ENCODE measurements around the gene MKS1.

The MKS1 gene

DNA sequence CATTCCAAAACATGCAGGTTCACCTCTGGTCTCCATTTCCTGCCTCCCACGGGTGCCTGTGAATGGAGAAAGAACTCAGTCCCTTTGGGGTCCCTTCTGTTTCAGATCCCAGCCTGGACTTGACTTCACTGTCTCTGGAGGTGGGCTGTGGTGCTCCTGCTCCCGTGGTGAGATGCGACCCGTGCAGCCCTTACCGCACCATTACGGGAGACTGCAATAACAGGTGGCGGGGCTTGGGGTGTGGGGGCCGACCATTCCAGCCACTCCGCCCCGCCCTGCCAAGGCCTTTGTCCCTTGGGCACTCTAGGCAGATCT is 29.9 kb upstream of the MKS1 start:
- DNase-seq (ENCODE audit: low read depth), result no peak
- TF ChIP-seq, protein P1, sequence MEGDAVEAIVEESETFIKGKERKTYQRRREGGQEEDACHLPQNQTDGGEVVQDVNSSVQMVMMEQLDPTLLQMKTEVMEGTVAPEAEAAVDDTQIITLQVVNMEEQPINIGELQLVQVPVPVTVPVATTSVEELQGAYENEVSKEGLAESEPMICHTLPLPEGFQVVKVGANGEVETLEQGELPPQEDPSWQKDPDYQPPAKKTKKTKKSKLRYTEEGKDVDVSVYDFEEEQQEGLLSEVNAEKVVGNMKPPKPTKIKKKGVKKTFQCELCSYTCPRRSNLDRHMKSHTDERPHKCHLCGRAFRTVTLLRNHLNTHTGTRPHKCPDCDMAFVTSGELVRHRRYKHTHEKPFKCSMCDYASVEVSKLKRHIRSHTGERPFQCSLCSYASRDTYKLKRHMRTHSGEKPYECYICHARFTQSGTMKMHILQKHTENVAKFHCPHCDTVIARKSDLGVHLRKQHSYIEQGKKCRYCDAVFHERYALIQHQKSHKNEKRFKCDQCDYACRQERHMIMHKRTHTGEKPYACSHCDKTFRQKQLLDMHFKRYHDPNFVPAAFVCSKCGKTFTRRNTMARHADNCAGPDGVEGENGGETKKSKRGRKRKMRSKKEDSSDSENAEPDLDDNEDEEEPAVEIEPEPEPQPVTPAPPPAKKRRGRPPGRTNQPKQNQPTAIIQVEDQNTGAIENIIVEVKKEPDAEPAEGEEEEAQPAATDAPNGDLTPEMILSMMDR (conservative IDR thresholded peaks at IDR 0.05; ENCODE audit: low read length), result no peak
- peak overlapping the region; percentile 61 for H3K4me3 ChIP-seq (ENCODE audit: low read length)

DNA sequence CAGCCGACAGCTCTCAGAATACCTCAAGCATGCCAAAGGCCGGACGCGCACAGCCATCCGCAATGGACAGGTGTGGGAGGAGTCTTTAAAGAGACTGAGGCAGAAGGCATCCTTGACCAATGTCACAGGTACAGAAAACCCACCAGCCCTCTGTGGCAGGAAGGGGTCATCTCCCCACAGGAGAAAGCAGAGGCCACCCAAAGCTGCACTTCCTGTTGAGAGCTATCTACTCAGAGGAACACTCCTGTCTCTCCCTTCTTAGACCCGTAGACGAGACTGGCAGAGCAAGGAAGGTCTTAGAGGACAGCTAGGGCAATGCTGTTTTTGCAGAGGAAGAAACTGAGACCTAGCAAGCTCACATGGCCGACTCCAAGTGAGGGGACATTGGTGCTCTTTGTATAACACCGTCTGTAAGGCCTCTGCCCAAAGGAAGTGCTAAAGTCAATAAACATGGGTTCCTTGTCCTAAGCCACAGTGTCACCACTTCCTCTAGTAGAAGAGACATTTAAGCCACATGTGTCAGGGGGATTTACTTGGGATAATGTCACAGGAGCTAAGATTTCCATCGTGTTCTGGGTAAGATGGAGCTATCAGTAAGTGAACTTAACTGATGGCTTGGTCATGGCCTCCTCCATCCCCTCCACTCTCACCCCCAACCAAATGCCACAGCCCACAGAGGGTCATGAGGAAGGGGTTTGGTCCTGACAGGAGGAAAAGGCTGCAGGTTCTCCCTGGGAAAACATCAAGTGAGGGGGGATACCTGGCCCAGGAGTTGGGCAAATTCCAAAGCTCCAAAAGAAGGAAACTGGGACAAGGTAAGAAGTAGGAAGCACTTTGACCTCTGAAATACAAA is 28.7 kb upstream of the MKS1 start:
- TF ChIP-seq, protein P1 (conservative IDR thresholded peaks at IDR 0.05; ENCODE audit: low read length), result no peak

DNA sequence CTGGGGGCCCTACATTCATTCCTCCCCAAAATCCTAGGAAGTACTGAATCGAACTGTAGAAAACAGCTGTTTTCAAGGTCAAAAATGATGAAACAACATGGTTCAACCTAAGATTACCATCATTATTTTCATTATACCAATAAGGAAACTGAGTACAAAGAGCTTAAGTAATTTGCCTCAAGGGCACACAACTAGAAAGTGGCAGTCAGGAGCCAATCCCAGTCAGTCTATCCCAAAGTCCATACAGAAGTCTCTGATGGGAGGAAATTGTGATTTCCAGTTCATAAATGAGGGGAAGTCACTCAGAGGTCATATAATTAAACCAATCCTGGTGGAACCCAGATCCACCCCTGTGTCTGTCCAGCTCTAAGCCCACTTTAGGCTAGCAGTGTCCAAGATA is 27.7 kb upstream of the MKS1 start:
- H3K4me3 ChIP-seq (ENCODE audit: low read length), result no peak overlapping the region
- no peak for DNase-seq (ENCODE audit: low read depth)
- TF ChIP-seq, protein P1 (conservative IDR thresholded peaks at IDR 0.05; ENCODE audit: low read length), result no peak

More for the DNA sequence above, 28.7 kb upstream of the MKS1 start:
- no peak overlapping the region for H3K4me3 ChIP-seq (ENCODE audit: low read length)
- DNase-seq (ENCODE audit: low read depth), result no peak

DNA sequence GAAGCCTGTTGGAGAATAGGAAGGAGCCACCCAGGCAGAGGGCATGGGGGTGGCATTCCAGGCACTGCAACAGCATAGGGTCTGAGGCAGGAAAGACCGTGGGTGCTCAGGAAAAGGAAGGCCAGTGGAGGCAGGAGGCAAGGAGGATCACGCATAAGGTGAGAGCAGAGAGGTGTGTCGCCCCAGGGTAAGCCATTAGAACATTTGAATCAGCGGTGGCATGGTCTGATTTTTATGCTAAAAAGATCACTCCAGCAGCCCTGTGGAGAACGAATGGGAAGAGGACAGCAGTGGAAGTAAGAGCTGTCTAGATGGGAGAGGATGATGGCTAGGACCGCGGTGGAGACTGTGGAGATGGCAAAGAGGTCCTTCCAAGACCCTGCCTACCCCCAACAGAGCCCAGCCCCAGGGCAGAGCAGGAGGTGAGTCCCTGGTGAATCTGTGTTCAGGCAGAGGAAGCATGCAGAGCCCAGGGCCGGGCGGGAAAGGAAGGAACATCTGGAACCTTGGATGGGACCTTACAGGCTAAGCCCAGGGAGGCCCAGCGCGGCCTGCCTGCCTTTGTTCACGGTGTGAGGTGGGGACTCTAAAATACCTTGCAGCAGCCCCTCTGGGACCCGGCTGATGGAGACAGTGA is 27.2 kb upstream of the MKS1 start:
- no peak for DNase-seq (ENCODE audit: low read depth)
- H3K4me3 ChIP-seq (ENCODE audit: low read length), result no peak overlapping the region
- TF ChIP-seq, protein P1 (conservative IDR thresholded peaks at IDR 0.05; ENCODE audit: low read length), result no peak

DNA sequence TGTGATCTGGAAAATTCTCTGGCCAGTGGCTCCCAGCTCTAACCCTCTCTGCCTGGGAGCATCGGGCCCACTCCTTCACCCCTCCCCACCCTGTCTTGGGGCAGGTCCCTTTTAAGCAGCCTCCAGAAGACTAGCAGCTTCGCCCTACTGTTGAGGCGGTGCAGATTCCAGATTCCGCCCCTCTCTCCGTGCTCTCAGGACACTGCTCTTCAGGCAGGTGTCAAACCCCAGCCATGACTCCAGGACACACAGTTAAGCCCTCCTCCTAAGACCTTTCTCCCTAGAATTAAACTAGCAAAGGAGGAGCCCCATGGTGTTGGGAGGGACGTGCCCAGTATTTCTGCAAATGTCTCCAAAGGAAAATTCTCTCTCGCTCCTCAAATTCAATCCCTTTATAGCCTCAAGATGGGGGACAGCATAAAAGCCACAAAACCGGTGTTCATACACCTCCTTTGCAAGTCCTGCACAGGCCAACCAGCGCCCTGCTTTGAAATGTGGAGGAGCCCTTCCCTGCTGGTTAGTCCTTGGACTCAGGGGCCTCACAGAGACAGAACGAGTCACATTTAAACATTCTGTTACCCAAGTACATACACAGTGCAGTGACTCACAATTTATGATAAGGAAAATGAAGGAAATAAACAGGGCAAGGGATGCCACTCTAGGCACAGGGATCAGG is 26.5 kb upstream of the MKS1 start:
- TF ChIP-seq, protein P1 (conservative IDR thresholded peaks at IDR 0.05; ENCODE audit: low read length), result no peak
- no peak overlapping the region for H3K4me3 ChIP-seq (ENCODE audit: low read length)
- no peak for DNase-seq (ENCODE audit: low read depth)

DNA sequence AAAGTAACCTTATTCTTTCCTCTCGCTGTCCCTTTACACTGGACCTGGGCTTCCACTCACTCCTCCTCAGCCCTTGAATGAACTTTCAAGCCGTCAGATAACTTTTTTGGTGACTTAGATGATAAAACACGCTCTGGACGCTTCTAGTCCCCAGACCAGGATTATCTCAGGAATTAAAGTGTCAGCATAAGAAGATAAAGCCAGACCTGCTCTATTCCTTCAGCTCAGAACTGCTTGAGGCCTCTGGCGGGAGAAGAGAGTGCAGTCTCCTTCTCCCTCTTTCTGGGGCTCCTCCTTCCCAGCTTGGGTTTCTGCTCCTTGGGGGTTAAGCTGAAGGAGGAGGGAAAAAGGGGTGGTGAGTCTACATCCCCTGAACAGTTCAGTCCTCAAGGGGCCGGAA is 25.9 kb upstream of the MKS1 start:
- DNase-seq (ENCODE audit: low read depth), result no peak
- no peak overlapping the region for H3K4me3 ChIP-seq (ENCODE audit: low read length)
- TF ChIP-seq, protein P1 (conservative IDR thresholded peaks at IDR 0.05; ENCODE audit: low read length), result no peak

Measured in AG10803 (cell line).